Right ventricle myocardium inferior (tissue), 1 donor: ENCODE results near the gene FAM53B. TPM values are rescaled to one million over a fixed set of nuclear protein-coding genes. Genes with fewer than 3 reads are reported as not detected.

Experiments used
- ATAC-seq: fragments of 200-7000 bp; cut with Tn5 transposase; one replicate; pipeline ENCODE4 v1.9.1; 2020; ENCODE audit warnings: mild to moderate bottlenecking, moderate library complexity
- DNase-seq: peaks from one replicate; pipeline ENCODE4 v3.0.0; 2021; ENCODE audit errors: missing footprints
- intact Hi-C: fragments of 100-400 bp; cut with DNase I; formaldehyde crosslinking; loops from one replicate; pipeline ENCODE4 v1.11.0; 2022
- total RNA-seq: library from RNA; stranded (reverse); fragmentation: NEBNext Ultra II Directional; extraction: Animal tissue kit (Norgen Biotek cat#: 25700); gene quantifications from one replicate; pipeline ENCODE4 v1.2.1, GENCODE V29; 2021
- donor health status: DM: no; HTN: yes; CAD: no; lungs with severe emphysema.

The FAM53B gene
- total RNA-seq, 1 donor from 2014 or later, result 41.2 TPM

DNA sequence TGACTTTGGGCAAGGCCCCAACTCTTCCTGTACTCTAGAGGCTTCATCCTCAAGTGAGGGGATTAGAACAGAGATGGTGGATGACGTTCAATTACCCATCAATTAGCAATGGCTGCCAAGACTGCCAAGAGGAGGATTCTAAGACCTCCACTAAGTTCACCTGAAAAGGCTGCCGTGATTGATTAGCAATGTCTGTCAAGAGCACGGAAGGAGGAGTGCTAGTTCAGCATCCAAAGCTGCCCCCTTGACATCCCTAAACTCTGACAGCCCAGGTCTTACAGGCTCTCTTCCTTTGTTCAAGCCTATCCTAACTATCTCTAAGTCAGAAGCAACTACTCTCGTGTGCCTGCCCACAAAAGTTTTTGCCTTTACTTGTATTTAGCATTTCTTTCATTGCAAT, 68.4 kb downstream of the FAM53B start:
- ATAC-seq (no peak), DNase-seq (no peak)
- intact Hi-C loops, result loop anchor here (5.0 kb wide), 2 partner anchors 34 to 46 kb away; no protein-coding TSS in a partner anchor

DNA sequence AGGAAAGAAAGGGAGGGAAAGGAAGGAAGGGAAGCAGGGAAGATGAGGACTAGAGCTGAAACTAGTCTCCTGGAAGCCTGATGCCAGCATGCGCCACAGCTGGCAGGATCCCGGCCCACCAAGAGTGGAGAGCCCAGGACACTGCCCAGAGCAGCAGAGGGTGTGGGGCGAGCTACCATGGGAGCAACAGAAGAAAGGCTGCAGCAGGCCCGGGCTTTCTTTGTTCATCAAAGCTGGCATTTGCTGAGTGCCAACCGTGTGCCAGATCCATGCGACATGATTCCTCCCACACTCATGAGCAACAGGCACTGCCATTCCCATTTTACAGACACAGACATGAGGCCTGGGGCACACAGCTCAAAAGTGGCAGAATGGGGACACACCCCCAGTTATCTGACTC, 68.9 kb downstream of the FAM53B start:
- ATAC-seq (no peak), DNase-seq (no peak)
- intact Hi-C loops, result loop anchor here (5.0 kb wide), 2 partner anchors 33 to 47 kb away; no protein-coding TSS in a partner anchor

DNA sequence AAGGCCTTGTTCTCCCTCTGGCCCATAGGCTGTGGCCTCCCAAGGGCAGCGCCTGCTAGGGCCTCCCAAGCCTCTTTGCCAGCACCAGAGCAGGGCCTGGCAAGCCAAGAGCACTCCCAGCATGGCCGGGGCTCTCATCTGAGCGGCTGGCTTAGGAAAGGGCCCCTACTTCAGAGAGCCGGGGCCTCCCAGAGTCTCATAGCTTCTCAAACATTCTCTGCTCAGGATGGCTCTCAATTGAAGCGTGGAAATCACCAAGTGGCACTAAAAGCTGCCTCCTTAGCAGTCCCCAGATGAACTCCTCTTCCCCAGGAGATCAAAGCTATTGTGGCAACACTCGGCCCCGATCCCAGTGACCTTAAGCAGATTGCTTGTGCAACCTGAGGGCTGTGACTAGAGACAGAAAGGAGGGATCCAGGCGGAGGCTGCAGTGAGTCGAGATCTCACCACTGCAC, 69.4 kb downstream of the FAM53B start:
- ATAC-seq, result no peak
- DNase-seq, result no peak
- intact Hi-C loops, result loop anchor here (5.0 kb wide), 2 partner anchors 32 to 48 kb away; no protein-coding TSS in a partner anchor

GRCh38 chr10:124672181-124672638, 72.0 kb downstream of the FAM53B start:
- ATAC-seq (no peak), DNase-seq (no peak)

GRCh38 chr10:124671486-124672075, 72.6 kb downstream of the FAM53B start:
- intact Hi-C loops, result no loop called here
- ATAC-seq (peak; percentile 72), DNase-seq (peak; percentile 84)

More at GRCh38 chr10:124672181-124672638, 72.0 kb downstream of the FAM53B start:
- intact Hi-C loops, result no loop called here

DNA sequence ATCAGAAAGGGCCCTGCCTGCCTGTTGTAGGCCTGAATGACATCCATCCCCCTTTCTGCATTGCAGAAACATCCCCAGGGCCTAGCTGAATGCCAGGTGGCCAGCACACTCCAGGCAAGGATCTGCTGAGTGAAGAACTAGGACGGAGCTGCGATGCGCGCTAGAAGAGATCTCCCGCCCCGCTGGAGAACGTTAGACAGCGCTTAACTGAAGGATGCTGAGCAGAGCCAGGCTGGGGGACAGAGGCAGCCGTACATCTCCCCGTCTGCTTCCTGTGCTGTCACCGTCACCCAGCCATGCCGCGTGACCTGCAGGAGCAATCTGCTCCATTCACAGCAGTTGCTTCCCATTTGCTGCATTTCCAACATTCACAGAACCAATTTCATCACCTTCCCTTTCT, 73.3 kb downstream of the FAM53B start:
- peak; percentile 83 for DNase-seq
- ATAC-seq, result peak; percentile 14
- intact Hi-C loops, result no loop called here

DNA sequence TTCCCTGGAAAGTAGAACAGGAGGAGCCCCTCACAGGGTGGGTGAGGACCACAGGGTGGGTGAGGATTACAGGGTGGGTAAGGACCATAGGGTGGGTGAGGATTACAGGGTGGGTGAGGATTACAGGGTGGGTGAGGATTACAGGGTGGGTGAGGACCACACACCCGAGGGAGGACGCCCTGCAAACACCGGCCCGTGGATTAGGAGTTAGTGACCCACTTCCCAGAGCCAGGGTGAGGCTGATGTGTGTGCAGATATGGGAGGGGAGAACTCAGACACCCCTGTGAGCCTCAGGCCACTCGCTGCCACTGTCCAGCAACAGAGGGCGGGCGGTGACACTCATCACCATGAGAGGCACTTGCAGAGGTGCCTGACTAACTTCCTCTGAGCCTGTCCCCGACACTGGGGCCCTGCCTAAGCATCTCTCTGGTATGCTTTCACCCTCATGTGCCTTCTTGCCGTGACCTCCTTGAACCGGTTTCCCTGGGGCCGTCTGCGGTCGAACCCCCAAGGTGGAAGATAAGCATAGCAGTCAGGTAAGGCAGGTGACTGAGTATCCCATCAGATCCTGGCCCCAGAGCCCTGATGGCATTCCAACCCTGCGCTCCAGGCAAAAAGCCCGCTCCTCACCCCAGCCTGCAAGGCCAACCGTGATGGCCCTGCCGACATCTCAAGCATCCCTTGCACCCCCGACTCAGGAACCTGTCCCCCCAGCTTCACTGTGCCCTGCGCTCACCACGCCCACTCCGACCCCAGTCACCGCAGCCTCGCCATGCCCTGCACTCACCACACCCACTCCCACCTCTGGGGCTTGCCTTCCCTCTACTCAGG, 74.1 kb downstream of the FAM53B start:
- DNase-seq (peak; percentile 64), ATAC-seq (no peak)
- intact Hi-C loops, result no loop called here

- intact Hi-C loops, result no loop called here
- no peak for ATAC-seq
- DNase-seq, result peak; percentile 56
Measured at GRCh38 chr10:124669141-124669823, 74.9 kb downstream of the FAM53B start.

DNA sequence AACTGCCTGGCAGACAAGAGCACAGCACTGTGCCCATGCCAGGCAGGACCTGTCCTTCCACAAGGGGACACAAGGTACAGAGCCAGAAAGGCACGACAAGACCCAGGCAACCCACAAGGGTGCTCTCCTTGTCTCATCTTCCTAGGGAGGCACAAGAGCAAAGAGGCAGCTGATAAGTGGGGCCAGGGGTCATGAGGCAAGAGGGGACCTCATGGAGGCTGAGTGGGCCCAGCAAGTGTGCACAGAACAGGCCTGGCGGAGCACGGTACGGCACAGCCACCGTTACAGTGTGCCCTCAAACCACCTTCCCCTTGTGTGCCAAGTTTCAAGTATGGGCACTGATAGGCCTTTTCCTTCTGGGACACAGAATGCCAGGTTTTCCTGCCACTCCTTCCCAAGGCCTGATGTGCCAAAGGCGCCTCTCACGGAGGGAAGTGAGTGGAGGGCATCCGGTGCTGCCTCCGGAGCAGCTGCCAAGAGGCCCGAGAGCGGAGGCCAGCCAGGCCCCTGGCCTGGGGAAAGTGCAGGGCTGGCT, 75.6 kb downstream of the FAM53B start:
- DNase-seq, result peak; percentile 53
- peak; percentile 64 for ATAC-seq
- intact Hi-C loops, result no loop called here

GRCh38 chr10:124667425-124668345, 76.5 kb downstream of the FAM53B start:
- peak; percentile 45 for DNase-seq

GRCh38 chr10:124666494-124666893, 77.7 kb downstream of the FAM53B start:
- DNase-seq, result peak; percentile 14
- no peak for ATAC-seq
- intact Hi-C loops, result no loop called here

More at GRCh38 chr10:124667425-124668345, 76.5 kb downstream of the FAM53B start:
- no peak for ATAC-seq
- intact Hi-C loops, result no loop called here

DNA sequence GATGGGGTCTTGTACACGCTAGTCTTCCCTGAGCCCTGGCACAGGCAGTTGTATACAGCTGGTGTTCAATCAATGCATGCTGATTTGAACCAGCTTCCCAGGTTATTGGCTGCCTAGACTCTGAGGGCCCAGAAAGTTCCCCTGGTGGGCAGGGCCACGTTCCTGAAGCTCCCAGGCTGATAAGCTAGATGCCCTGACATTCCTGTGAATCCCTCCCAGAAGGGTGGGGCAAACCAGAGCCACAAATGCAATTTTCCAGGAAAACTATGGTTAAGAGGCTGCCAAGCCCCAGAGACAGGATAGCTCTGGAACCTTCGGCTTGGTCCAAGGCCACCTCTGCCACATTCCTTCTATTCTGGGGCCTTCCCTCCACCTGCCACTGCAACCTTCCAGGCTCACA, 78.2 kb downstream of the FAM53B start:
- intact Hi-C loops, result no loop called here
- peak; percentile 18 for DNase-seq

GRCh38 chr10:124665558-124665957, 78.6 kb downstream of the FAM53B start:
- intact Hi-C loops, result no loop called here
- ATAC-seq (no peak), DNase-seq (peak; percentile 4)

More for the DNA sequence above, 78.2 kb downstream of the FAM53B start:
- ATAC-seq, result no peak

- DNase-seq, result peak; percentile 5
- intact Hi-C loops, result no loop called here
Measured at GRCh38 chr10:124665091-124665490, 79.1 kb downstream of the FAM53B start.

GRCh38 chr10:124663766-124664360, 80.3 kb downstream of the FAM53B start:
- intact Hi-C loops, result no loop called here
- ATAC-seq (no peak), DNase-seq (peak; percentile 34)

More at GRCh38 chr10:124665091-124665490, 79.1 kb downstream of the FAM53B start:
- no peak for ATAC-seq

GRCh38 chr10:124663228-124663627, 81.0 kb downstream of the FAM53B start:
- intact Hi-C loops, result no loop called here
- DNase-seq (peak; percentile 28), ATAC-seq (no peak)

DNA sequence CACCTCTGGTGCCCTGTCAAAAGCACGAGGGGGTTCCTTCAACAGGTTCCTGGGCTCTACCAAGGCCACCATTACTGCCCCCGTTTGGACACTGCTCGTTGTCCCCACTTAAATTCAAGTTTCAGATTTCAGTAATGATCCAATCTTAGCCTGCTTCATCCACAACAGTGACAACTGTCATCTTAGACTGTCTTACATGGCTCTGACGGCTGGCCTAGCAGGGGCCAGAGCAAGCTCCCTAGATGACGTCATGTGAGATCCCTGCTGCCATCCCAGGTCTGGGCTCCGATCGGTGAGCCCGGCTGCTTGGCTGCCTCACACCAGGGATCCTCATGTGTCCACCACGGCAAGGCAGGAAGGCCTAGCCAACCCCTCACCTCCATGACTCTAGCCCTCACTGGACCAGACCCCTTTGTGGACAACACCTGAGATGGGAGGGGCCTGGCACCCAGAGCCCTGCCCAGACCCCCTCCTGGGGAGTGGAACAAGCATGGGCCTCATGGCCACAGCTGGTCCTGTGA, 82.5 kb downstream of the FAM53B start:
- ATAC-seq, result no peak
- DNase-seq, result no peak
- intact Hi-C loops, result no loop called here
